Heart left ventricle (tissue), 13 donors: Measurements from ENCODE around the gene ITPKA.

Experiments used
- POLR2A ChIP-seq, 2 donors: fragments of 450-650 bp; IDR thresholded peaks; one replicate each; pipeline ENCODE4 v1.6.1; 2017; ENCODE audit warnings: antibody characterized with exemption in 2 of 2, mild to moderate bottlenecking in 2 of 2, moderate library complexity in 2 of 2
- TF ChIP-seq, protein P1 (sequence below), 12 donors: fragments of 200-600 bp; sonication (generic) in 4 of 12; IDR thresholded peaks; one replicate each; pipeline versions ENCODE4 v1.5.0 to v1.8.0; 2018 to 2022; ENCODE audit warnings: antibody characterized with exemption in 12 of 12, mild to moderate bottlenecking in 5 of 12
- donor health status: ischemic (EF 13 %, LVEDD 7.1; RV severe dilation, severe dysfunction).
- donor health status: DM: no; HTN: yes; CAD: no.
- donor health status: DM: no; HTN: no; CAD: no.
- donor health status: ischemic (EF 25% LVEDD 6.9; RV normal size, moderate dysfunction).
- donor health status: ischemic (EF 25% LVEDD 5.7; RV mildly dilated, moderate dysfunction).
- donor health status: ischemic (EF 35%, LVEDD 5.7; RV mildly dilated, moderate dysfunction).
- donor health status: nonischemic (EF 11% LVEDD 7.7; RV severe dilation, severe dysfunction).
- donor health status: DM: yes; HTN: yes; CAD: no.
- donor health status: PGD.
- donor health status: ischemic (EF 29% LVEDD 5.4; RV normal size, mild dysfunction).
- donor health status: nonischemic (EF 23%, LVEDD 6.1; RV moderate dilation, normal function).

GRCh38 chr15:41521614-41522013, 27.9 kb downstream of the ITPKA start:
- TF ChIP-seq, protein P1, sequence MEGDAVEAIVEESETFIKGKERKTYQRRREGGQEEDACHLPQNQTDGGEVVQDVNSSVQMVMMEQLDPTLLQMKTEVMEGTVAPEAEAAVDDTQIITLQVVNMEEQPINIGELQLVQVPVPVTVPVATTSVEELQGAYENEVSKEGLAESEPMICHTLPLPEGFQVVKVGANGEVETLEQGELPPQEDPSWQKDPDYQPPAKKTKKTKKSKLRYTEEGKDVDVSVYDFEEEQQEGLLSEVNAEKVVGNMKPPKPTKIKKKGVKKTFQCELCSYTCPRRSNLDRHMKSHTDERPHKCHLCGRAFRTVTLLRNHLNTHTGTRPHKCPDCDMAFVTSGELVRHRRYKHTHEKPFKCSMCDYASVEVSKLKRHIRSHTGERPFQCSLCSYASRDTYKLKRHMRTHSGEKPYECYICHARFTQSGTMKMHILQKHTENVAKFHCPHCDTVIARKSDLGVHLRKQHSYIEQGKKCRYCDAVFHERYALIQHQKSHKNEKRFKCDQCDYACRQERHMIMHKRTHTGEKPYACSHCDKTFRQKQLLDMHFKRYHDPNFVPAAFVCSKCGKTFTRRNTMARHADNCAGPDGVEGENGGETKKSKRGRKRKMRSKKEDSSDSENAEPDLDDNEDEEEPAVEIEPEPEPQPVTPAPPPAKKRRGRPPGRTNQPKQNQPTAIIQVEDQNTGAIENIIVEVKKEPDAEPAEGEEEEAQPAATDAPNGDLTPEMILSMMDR (IDR thresholded peaks at IDR 0.05), result no peak
- no peak for TF ChIP-seq POLR2A (IDR thresholded peaks at IDR 0.05)
